K562 (cell line): ENCODE data around the gene USP48. TPM values are rescaled to one million over a fixed set of nuclear protein-coding genes. Genes with fewer than 3 reads are reported as not detected.

Experiments
- BCOR ChIP-seq: fragments of 450-650 bp; IDR thresholded peaks from 2 replicates; pipeline ENCODE4 v1.6.1; 2016
- CEBPZ ChIP-seq: fragments of 150-350 bp; IDR thresholded peaks from 2 replicates; pipeline ENCODE4 v1.6.1; 2014; ENCODE audit warnings: low read depth, mild to moderate bottlenecking, low read length, borderline replicate concordance
- CTCF ChIP-seq, 3 experiments: IDR thresholded peaks in 2 of 3; conservative IDR thresholded peaks in 1 of 3; 2 replicates each; pipeline ENCODE4 v1.5.1; 2011 to 2012; ENCODE audit warnings: low read length in 3 of 3, mild to moderate bottlenecking in 3 of 3, control low read depth in 2 of 3, improper control_type of control experiment in 1 of 3, inconsistent platforms in 1 of 3, low read depth in 1 of 3, mixed read lengths in 1 of 3, moderate library complexity in 1 of 3; ENCODE audit not compliant: insufficient read depth in 2 of 3
- E2F8 ChIP-seq: fragments of 450-650 bp; IDR thresholded peaks from 2 replicates; pipeline ENCODE4 v1.7.1; 2018; ENCODE audit warnings: mild to moderate bottlenecking, low read depth; ENCODE audit not compliant: partially characterized antibody
- FOS ChIP-seq: IDR thresholded peaks from 3 replicates; pipeline ENCODE4 v1.6.1; 2011; ENCODE audit not compliant: insufficient read length; ENCODE audit errors: extremely low read depth
- FOXP1 ChIP-seq: sonication (generic); formaldehyde crosslinking; IDR thresholded peaks from 2 replicates; pipeline ENCODE4 v1.8.0; 2022; ENCODE audit warnings: mild to moderate bottlenecking, missing genetic modification reagents
- GATAD2A ChIP-seq: fragments of 450-650 bp; IDR thresholded peaks from 2 replicates; pipeline ENCODE4 v1.6.1; 2017
- HDAC6 ChIP-seq: IDR thresholded peaks from 2 replicates; pipeline ENCODE4 v1.6.1; 2012; ENCODE audit warnings: low read depth, mild to moderate bottlenecking, control low read depth, inconsistent platforms, low read length, moderate library complexity
- IRF2 ChIP-seq: sonication (generic); formaldehyde crosslinking; IDR thresholded peaks from 2 replicates; pipeline ENCODE4 v1.8.1; 2022; ENCODE audit warnings: mild to moderate bottlenecking, missing genetic modification reagents
- MCM5 ChIP-seq: fragments of 450-650 bp; IDR thresholded peaks from 2 replicates; pipeline ENCODE4 v1.6.1; 2016; ENCODE audit warnings: low read depth
- MNT ChIP-seq, 2 experiments: fragments of 450-650 bp; conservative IDR thresholded peaks; 2 replicates each; pipeline ENCODE4 v1.6.1; 2017; ENCODE audit warnings: mild to moderate bottlenecking in 2 of 2, moderate library complexity in 2 of 2
- NKRF ChIP-seq: fragments of 450-650 bp; IDR thresholded peaks from 2 replicates; pipeline ENCODE4 v1.6.1; 2016; ENCODE audit warnings: borderline replicate concordance
- POLR2G ChIP-seq: fragments of 200-400 bp; formaldehyde crosslinking; IDR thresholded peaks from 2 replicates; pipeline ENCODE4 v1.6.1; 2017; ENCODE audit warnings: low read depth, mild to moderate bottlenecking, antibody characterized with exemption, low read length, moderate library complexity
- TCFL5 ChIP-seq: fragments of 250-450 bp; sonication (Bioruptor Pico); conservative IDR thresholded peaks from 2 replicates; pipeline ENCODE4 v1.6.1; 2021; ENCODE audit warnings: mild to moderate bottlenecking, moderate library complexity, matching md5 sums
- ZNF232 ChIP-seq: sonication (generic); formaldehyde crosslinking; IDR thresholded peaks from 2 replicates; pipeline ENCODE4 v1.8.0; 2022; ENCODE audit warnings: mild to moderate bottlenecking, missing genetic modification reagents
- polyA plus RNA-seq, 8 experiments: library from polyadenylated mRNA; depleted of rRNA in 4 of 8; stranded (reverse) in 5 of 8; unstranded in 3 of 8; fragments of >200 nt; fragmentation: Nextera tagmentation in 2 of 8; fragmentation: Illumina TruSeq in 1 of 8; extraction: Ambion mirVana in 2 of 8; extraction: Trizol in 1 of 8; gene quantifications; 2 replicates each; pipeline versions ENCODE4 v1.2.1 to v1.2.3, GENCODE V29; 2011 to 2014; ENCODE audit warnings: inconsistent platforms in 1 of 8, missing spikeins in 1 of 8
- total RNA-seq, 7 experiments: library from RNA; depleted of rRNA in 6 of 7; stranded (reverse); fragments of >200 nt in 6 of 7; fragmentation: Illumina TruSeq in 2 of 7; extraction: Trizol in 2 of 7; gene quantifications; 2 replicates each; pipeline versions ENCODE4 v1.2.1 to v1.2.3, GENCODE V29; 2011 to 2021; ENCODE audit warnings: low replicate concordance in 1 of 7

The USP48 gene
- total and polyA plus RNA-seq, 9 of the 15 experiments (the other 6 are each of a cell fraction or from before 2014, with no cell fraction given), result 23.3 to 123 (median 106) TPM

GRCh38 chr1:21651214-21652042, 131.5 kb downstream of the USP48 start (continued):
- TF ChIP-seq NKRF (peak; percentile 62; the same call in 1 of the 2 replicates), CTCF (IDR thresholded peaks at IDR 0.05 in 2 of 3, conservative IDR thresholded peaks at IDR 0.05 in 1 of 3; ENCODE audit: insufficient read depth in 2 of 3, low read depth in 1 of 3, low read length in 3 of 3) (no peak), FOS (no peak), TCFL5 (CRISPR knock-in tag) (no peak), ZNF232 (CRISPR knock-in tag) (0 out of 2 replicates have a peak, but pooled peaks have one; percentile 59), E2F8 (no peak), CEBPZ (no peak), POLR2G (no peak), MNT (conservative IDR thresholded peaks at IDR 0.05) (peak; percentile 1 to 80), FOXP1 (CRISPR knock-in tag) (no peak), HDAC6 (no peak), MCM5 (no peak), GATAD2A (no peak), IRF2 (CRISPR knock-in tag) (peak; percentile 85; the same call in 1 of the 2 replicates), BCOR (peak; percentile 42; the same call in 1 of the 2 replicates)
